Central memory CD8-positive, alpha-beta T cell (primary cell): ENCODE data around the gene SMARCC1.

Experiments used
- ATAC-seq: fragments of 150-1000 bp; cut with Tn5 transposase; replicated peaks from 2 replicates; pipeline ENCODE4 v1.10.0; 2022; ENCODE audit warnings: mild to moderate bottlenecking, moderate FRiP score, moderate number of reproducible peaks; ENCODE audit not compliant: poor library complexity, severe bottlenecking; ENCODE audit errors: extremely low read depth
- DNase-seq, 2 donors: peaks; one replicate each; pipeline ENCODE4 v3.0.0; 2021; ENCODE audit warnings: low spot score in 2 of 2
- H3K27ac Mint-ChIP-seq: one replicate; pipeline ENCODE4 v1.8.0; 2022; ENCODE audit warnings: low read depth, mild to moderate bottlenecking, moderate library complexity, mixed read lengths
- H3K27me3 Mint-ChIP-seq: one replicate; pipeline ENCODE4 v1.8.0; 2022; ENCODE audit warnings: mixed read lengths
- H3K36me3 Mint-ChIP-seq: one replicate; pipeline ENCODE4 v1.8.0; 2022; ENCODE audit warnings: mild to moderate bottlenecking, moderate library complexity, mixed read lengths; ENCODE audit not compliant: insufficient read depth
- H3K4me1 Mint-ChIP-seq: one replicate; pipeline ENCODE4 v1.8.0; 2022; ENCODE audit warnings: mixed read lengths
- H3K4me3 Mint-ChIP-seq: one replicate; pipeline ENCODE4 v1.8.0; 2022; ENCODE audit warnings: mild to moderate bottlenecking, moderate library complexity, mixed read lengths
- H3K9me3 Mint-ChIP-seq: one replicate; pipeline ENCODE4 v1.8.0; 2022; ENCODE audit warnings: mixed read lengths

Gene SMARCC1

DNA sequence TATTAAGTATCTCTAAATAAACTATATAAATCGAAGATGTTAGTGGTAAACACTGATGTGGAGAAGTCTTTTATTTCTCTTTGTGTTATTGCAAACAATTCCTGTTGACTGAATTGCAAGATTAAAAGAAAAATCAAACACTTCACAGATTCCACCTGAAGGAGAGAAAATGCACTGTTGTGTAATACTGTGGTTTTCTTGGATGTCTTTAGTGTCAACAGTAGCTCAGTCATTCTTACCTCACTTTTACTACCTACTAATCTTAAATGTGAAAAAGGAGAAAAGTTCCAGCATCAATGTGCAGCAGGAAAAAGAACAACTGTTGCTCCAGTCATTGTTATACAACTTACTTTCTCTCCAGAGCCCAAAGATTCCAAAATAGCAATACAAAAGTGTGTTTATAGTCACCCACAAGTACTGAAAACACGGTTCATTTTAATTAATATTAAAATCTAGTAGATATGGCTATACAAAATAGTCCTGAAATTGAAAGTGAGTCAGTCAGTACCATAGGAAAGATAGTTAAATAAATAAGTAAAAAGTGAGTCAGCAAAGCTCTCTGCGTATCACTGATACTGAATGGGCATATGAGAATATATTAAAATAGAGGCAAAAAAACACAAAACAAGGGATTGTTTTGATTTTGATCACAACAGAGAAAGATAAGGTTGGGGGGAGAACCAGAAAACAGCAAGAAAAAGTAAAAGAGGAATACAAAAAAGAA, 112.5 kb downstream of the SMARCC1 start:
- DNase-seq (no peak), ATAC-seq (no peak)
- Mint-ChIP-seq H3K4me1 (no peaks in the 10 kb centered on the region), H3K4me3 (no peak overlapping the region), H3K27me3 (no peaks in the 10 kb centered on the region), H3K36me3 (peaks cover 39% of the 10 kb centered on the region), H3K9me3 (no peaks in the 10 kb centered on the region), H3K27ac (peak overlapping the region; percentile 9)

DNA sequence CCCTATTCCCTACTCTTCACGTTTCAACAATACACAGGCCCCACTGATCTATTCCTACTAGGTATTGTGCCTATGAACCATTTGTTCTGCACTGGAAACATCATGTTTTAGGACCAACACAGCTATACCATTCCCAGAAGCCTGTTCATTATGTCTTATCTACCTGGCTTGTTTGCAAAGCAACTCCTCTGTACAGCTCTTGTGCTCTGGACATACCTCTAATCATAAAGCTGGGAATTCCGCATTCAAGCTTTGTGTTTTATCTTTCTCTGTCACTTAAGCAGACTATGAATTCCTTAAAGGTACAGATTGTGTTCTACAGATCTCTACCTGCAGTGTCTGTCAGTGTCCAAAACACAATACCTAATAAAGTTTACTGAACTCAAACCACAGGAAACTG, 115.6 kb downstream of the SMARCC1 start:
- DNase-seq: no peak
- no peaks in the 10 kb centered on the region for H3K9me3 Mint-ChIP-seq
- peaks cover 27% of the 10 kb centered on the region for H3K36me3 Mint-ChIP-seq
- no peak overlapping the region for H3K4me3 Mint-ChIP-seq
- H3K27ac Mint-ChIP-seq: no peak overlapping the region
- H3K4me1 Mint-ChIP-seq: no peaks in the 10 kb centered on the region
- H3K27me3 Mint-ChIP-seq: no peaks in the 10 kb centered on the region
- ATAC-seq: no peak

DNA sequence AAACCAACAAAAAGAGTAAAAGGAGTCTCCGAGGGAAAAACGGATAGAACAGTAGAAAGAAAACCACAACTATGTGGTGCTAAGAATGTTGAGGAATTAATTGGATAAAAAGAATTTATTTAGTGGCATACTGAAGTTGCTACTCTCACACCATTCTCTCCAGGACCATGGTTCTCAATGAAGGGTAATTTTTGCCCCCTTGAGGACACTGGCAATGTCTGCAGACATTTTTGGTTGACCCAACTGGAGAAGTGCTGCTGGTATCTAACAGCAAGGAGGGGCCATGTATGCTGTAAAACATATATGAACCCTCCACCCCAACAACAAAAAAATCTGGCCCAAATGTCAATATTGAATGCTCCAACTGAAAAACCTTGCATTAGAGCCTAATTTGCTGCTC, 117.2 kb downstream of the SMARCC1 start:
- DNase-seq: no peak
- Mint-ChIP-seq H3K9me3 (no peaks in the 10 kb centered on the region), H3K36me3 (peaks cover 21% of the 10 kb centered on the region), H3K27ac (no peak overlapping the region), H3K4me1 (no peaks in the 10 kb centered on the region), H3K27me3 (no peaks in the 10 kb centered on the region), H3K4me3 (no peak overlapping the region)
- ATAC-seq: no peak

DNA sequence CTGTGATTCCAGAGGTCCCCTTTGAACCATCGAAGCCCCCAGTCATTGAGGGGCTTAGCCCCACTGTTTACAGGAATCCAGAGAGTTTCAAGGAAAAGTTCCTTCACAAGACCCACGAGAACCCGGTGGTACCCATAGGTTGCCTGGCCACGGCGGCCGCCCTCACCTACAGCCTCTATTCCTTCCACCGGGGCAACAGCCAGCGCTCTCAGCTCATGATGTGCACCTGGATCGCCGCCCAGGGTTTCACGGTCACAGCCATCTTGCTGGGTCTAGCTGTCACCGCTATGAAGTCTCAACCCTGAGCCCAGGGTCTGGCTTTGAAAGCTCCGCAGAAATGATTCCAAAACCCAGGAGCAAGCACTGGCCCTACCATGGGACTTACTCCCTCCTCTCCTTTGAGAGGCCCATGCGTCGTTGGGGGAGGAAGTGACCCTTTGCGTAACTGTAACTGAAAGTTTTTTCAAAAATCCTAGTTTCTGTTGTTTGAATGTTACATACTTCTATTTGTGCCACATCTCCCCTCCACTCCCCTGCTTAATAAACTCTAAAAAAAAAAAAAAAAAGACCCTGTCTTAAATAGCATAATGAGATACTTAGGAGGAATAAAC, 118.0 kb downstream of the SMARCC1 start:
- Mint-ChIP-seq H3K4me1 (no peaks in the 10 kb centered on the region), H3K27ac (peak overlapping the region; percentile 81), H3K36me3 (peaks cover 20% of the 10 kb centered on the region), H3K4me3 (no peak overlapping the region), H3K9me3 (no peaks in the 10 kb centered on the region), H3K27me3 (no peaks in the 10 kb centered on the region)
- DNase-seq (no peak), ATAC-seq (no peak)

DNA sequence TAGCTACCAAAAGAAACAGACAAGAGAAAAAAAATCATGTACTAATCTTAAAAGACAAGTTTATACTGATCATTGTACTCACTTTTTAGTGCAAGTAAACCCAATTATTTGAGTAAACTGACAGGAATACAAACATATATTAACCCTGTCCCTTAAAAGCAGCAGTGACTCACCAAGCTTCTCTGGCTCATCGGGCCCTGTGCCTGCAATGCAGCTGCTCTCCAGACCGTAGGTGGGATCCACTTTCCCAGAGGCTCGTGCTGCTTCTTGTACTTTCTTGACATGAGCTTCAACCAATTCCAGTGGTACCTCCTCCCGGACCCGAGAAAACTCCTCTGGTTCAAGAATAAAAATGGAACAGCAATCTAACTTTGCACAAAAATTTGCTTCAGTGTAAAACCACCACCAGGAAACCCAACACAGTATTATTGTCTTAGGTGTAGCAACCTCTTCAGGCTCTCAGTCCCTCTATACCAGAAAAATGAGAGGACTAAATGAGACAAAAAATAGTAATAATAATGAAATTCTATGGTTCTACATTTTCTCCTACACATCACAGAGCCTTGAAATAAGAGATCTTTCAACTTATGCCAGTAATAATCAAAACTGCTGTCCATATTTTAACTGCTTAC, 120.5 kb downstream of the SMARCC1 start:
- no peak for DNase-seq
- Mint-ChIP-seq H3K4me1 (no peaks in the 10 kb centered on the region), H3K27me3 (no peaks in the 10 kb centered on the region), H3K4me3 (no peak overlapping the region), H3K36me3 (peaks cover 22% of the 10 kb centered on the region), H3K27ac (no peak overlapping the region), H3K9me3 (no peaks in the 10 kb centered on the region)
- no peak for ATAC-seq

DNA sequence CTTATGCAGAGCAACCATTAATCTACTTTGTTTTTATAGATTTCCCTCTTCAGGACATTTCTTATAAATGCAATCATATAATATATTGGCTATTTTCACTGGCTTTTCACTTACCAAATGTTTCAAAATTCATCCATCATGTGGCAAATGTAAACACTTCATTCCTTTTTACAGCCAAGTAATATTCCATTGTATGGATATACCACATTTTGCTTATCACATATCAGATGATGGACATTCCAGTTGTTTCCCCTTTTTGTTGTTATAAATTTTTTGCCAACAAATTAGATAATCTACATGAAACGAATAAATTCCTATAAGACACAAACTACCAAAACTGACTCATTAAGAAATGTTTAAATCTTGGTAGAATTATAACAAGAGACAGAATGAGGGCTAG, 123.2 kb downstream of the SMARCC1 start:
- ATAC-seq: no peak
- peaks cover 24% of the 10 kb centered on the region for H3K36me3 Mint-ChIP-seq
- no peaks in the 10 kb centered on the region for H3K9me3 Mint-ChIP-seq
- peaks cover 6% of the 10 kb centered on the region for H3K4me1 Mint-ChIP-seq
- no peak overlapping the region for H3K4me3 Mint-ChIP-seq
- no peak for DNase-seq
- no peak overlapping the region for H3K27ac Mint-ChIP-seq
- H3K27me3 Mint-ChIP-seq: no peaks in the 10 kb centered on the region

DNA sequence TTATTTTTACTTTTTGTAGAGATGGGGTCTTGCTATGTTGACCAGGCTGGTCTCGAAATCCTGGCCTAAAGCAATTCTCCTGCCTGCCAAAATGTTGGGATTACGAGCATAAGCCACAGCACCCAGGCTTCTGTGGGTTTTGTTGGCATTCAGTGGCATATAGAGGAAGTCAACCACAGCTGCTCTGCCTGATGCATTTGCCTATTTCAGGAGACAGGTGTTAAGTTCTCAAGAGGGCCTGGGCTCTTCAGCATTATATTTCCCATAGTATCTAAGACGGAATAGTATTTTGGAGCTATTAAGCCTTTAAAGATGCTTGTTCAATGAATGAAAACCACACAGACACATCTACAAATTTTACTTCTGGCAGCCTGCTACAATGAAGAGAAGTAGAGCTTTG, 129.6 kb downstream of the SMARCC1 start:
- H3K4me1 Mint-ChIP-seq: peaks cover 6% of the 10 kb centered on the region
- no peak overlapping the region for H3K4me3 Mint-ChIP-seq
- H3K36me3 Mint-ChIP-seq: peaks cover 15% of the 10 kb centered on the region
- no peak for DNase-seq
- ATAC-seq: no peak
- H3K27me3 Mint-ChIP-seq: no peaks in the 10 kb centered on the region
- no peaks in the 10 kb centered on the region for H3K9me3 Mint-ChIP-seq
- H3K27ac Mint-ChIP-seq: no peak overlapping the region

DNA sequence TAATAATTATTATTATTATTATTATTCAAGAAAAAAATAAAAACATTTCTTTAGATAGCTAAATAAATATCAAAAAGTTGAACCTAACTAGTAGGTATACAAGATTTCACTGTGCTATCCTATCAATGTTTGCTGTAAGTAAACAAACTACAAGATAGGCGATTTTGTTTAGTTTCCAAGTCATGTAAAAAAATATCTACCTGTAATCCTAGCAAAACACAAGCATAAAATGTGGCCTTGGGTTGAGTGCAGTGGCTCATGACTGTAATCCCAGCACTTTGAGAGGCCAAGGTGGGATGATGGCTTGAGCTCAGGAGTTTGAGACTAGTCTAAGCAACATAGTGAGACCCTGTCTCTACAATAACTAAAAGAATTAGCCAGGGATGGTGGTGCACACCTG, 131.4 kb downstream of the SMARCC1 start:
- Mint-ChIP-seq H3K27ac (no peak overlapping the region), H3K27me3 (no peaks in the 10 kb centered on the region), H3K4me1 (peaks cover 6% of the 10 kb centered on the region), H3K36me3 (peaks cover 15% of the 10 kb centered on the region), H3K9me3 (no peaks in the 10 kb centered on the region), H3K4me3 (no peak overlapping the region)
- DNase-seq (no peak), ATAC-seq (no peak)

DNA sequence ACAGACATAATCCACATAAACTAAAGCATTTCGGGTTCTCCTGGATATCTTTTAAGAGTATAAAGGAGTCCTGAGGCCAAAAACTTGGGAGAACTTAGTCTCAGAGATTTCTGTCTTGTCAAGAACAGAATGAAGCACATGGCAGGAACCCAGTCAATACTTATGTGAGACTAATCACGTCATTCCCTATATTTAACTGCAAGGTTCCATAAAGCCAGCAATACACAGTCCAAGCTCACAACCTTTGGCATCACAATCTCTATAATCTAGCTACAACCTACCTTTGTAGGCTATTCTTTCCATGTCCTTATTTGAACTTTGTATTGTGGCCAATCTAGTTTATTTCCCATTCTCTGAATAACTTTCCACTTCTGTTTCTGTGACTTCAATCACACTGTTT, 134.1 kb downstream of the SMARCC1 start:
- no peak for DNase-seq
- H3K4me3 Mint-ChIP-seq: no peak overlapping the region
- H3K9me3 Mint-ChIP-seq: no peaks in the 10 kb centered on the region
- no peak for ATAC-seq
- H3K27ac Mint-ChIP-seq: no peak overlapping the region
- peaks cover 12% of the 10 kb centered on the region for H3K36me3 Mint-ChIP-seq
- no peaks in the 10 kb centered on the region for H3K4me1 Mint-ChIP-seq
- no peaks in the 10 kb centered on the region for H3K27me3 Mint-ChIP-seq

DNA sequence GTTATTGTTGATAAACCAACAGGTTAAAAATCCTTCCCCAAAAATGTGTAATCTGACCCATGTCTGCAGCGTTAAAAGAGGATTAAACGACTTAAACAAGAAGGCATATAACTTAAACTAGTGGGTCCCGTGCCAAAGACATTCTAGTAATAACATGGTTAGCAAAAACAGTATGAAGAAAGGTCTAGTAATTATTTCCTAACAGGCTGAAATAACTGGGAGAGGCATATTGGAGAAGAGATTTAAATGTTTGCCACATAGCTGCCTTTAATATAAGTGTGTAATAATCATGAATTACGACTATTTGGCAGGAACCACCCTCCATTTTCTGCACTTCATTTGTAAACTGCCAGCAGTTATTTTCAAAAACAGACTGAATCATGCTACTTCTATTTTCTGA, 135.3 kb downstream of the SMARCC1 start:
- no peak overlapping the region for H3K4me3 Mint-ChIP-seq
- no peak overlapping the region for H3K27ac Mint-ChIP-seq
- no peak for ATAC-seq
- H3K9me3 Mint-ChIP-seq: no peaks in the 10 kb centered on the region
- H3K27me3 Mint-ChIP-seq: no peaks in the 10 kb centered on the region
- no peaks in the 10 kb centered on the region for H3K4me1 Mint-ChIP-seq
- DNase-seq: no peak
- peaks cover 17% of the 10 kb centered on the region for H3K36me3 Mint-ChIP-seq

DNA sequence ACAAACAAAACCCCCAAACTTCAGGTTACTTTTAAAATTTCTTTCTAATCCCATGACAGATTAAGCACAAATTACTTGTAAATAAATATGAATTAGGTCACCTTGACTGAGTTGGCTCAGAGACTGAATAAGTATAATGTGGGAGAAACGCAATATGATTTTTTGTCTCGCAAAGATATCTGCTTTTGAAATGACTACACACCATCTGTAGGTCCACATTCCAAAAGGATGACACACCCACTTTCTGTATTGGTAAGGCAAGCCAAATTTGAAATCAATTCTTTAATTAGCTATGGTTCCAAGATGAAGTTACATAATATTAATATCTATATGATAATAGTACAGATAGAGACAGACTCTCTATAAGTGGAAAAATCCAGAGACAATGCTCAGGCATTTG, 136.1 kb downstream of the SMARCC1 start:
- Mint-ChIP-seq H3K9me3 (no peaks in the 10 kb centered on the region), H3K36me3 (peaks cover 17% of the 10 kb centered on the region)
- no peak for ATAC-seq

DNA sequence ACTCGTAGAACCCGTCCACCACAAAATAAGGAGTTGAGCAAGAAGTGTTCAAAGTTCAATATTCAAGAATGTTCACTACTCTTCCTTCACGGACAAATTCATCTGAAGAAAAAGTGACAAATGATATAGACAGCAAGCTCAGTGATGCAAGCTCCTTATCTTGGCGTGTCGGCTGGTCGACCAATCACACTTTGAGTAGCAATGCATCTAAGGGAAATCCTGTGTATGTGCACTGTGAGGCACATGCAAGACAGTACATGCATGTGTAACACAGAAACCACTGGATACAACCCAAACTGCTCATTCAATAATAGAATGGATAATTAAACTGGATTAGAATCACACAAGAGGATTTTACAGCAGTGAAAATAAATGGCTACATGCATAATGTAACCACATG, 138.6 kb downstream of the SMARCC1 start:
- Mint-ChIP-seq H3K36me3 (peaks cover 22% of the 10 kb centered on the region), H3K27me3 (no peaks in the 10 kb centered on the region), H3K4me3 (no peak overlapping the region), H3K9me3 (no peaks in the 10 kb centered on the region), H3K4me1 (no peaks in the 10 kb centered on the region), H3K27ac (peak overlapping the region; percentile 17)
- ATAC-seq (no peak), DNase-seq (no peak)

More for the DNA sequence above, 136.1 kb downstream of the SMARCC1 start:
- Mint-ChIP-seq H3K27me3 (no peaks in the 10 kb centered on the region), H3K27ac (no peak overlapping the region), H3K4me3 (no peak overlapping the region), H3K4me1 (no peaks in the 10 kb centered on the region)
- DNase-seq: no peak

DNA sequence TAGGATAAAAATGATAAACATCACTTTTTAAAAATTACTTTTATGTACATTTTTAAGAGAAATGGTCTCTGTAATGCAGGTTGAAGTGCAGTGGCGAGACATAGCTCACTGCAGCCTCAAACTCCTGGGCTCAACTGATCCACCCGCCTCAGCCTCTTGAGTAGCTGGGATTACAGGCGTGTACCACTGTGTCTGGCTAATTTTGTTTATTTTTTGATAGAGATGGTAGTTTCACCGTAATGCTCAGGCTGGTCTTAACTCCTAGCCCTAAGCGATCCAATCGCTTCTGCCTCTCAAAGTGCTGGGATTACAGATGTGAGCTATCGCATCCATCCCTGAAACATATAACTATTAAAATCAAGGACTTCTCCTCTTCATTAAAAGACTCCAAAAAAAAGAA, 140.0 kb downstream of the SMARCC1 start:
- H3K27me3 Mint-ChIP-seq: no peaks in the 10 kb centered on the region
- H3K4me3 Mint-ChIP-seq: no peak overlapping the region
- peaks cover 28% of the 10 kb centered on the region for H3K36me3 Mint-ChIP-seq
- no peaks in the 10 kb centered on the region for H3K9me3 Mint-ChIP-seq
- H3K4me1 Mint-ChIP-seq: no peaks in the 10 kb centered on the region
- no peak for DNase-seq
- ATAC-seq: no peak
- peak overlapping the region; percentile 18 for H3K27ac Mint-ChIP-seq
